Endothelial cell of umbilical vein (primary cell): Measurements from ENCODE around the gene ZNF423.

Source experiments
- EZH2 ChIP-seq: IDR thresholded peaks from 2 replicates; pipeline ENCODE4 v1.6.1; 2012; ENCODE audit warnings: borderline replicate concordance, low read depth, mild to moderate bottlenecking, moderate library complexity, low read length, inconsistent platforms; ENCODE audit not compliant: severe bottlenecking
- FOS ChIP-seq: IDR thresholded peaks from 2 replicates; pipeline ENCODE4 v1.6.1; 2011; ENCODE audit warnings: mild to moderate bottlenecking, low read length, moderate library complexity, borderline replicate concordance; ENCODE audit not compliant: insufficient read depth
- JUN ChIP-seq: IDR thresholded peaks from 2 replicates; pipeline ENCODE4 v1.6.1; 2011; ENCODE audit warnings: borderline replicate concordance, low read depth; ENCODE audit not compliant: insufficient read length, insufficient read depth
- MAX ChIP-seq: IDR thresholded peaks from 2 replicates; pipeline ENCODE4 v1.6.1; 2011; ENCODE audit not compliant: insufficient read depth, insufficient read length
- MYC ChIP-seq: IDR thresholded peaks from one replicate; pipeline ENCODE4 v1.6.1; 2011; ENCODE audit warnings: mild to moderate bottlenecking, low read depth, low read length
- POLR2A ChIP-seq: IDR thresholded peaks from 2 replicates; pipeline ENCODE4 v1.6.1; 2012; ENCODE audit warnings: low read depth, mild to moderate bottlenecking, control low read depth, low read length
- POLR2AphosphoS5 ChIP-seq: IDR thresholded peaks from 2 replicates; pipeline ENCODE4 v1.6.1; 2012; ENCODE audit warnings: low read depth, mild to moderate bottlenecking, control low read depth, low read length, moderate library complexity; ENCODE audit not compliant: insufficient read depth
- TF ChIP-seq, protein P1 (sequence below), 2 donors: IDR thresholded peaks; 1 replicate in 1 of 2; 2 replicates in 1 of 2; pipeline ENCODE4 v1.5.1; 2011; ENCODE audit warnings: low read length in 2 of 2, mild to moderate bottlenecking in 2 of 2, moderate library complexity in 2 of 2, control low read depth in 1 of 2, inconsistent platforms in 1 of 2, low read depth in 1 of 2; ENCODE audit not compliant: insufficient read depth in 1 of 2; ENCODE audit errors: extremely low read depth in 1 of 2

DNA sequence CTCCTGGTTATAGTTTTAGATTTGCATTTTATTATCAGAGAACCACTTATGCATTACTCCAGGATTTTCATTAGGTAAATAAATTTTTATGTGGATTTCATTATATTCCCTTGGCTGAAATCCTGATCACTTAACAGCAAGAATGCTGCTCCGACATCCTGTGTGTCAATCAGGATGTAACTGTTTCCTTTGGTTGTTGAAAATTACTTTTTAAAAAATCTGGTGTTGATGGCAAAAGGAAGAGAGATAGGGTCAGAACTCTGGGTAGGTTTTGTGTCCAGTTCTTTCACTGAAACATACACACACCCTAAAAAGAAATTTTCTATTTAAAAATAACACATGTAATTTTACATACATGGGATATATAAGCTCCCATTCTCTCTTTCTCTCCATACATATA, 30.9 kb downstream of the ZNF423 start:
- TF ChIP-seq POLR2A = no peak
- TF ChIP-seq, protein P1, sequence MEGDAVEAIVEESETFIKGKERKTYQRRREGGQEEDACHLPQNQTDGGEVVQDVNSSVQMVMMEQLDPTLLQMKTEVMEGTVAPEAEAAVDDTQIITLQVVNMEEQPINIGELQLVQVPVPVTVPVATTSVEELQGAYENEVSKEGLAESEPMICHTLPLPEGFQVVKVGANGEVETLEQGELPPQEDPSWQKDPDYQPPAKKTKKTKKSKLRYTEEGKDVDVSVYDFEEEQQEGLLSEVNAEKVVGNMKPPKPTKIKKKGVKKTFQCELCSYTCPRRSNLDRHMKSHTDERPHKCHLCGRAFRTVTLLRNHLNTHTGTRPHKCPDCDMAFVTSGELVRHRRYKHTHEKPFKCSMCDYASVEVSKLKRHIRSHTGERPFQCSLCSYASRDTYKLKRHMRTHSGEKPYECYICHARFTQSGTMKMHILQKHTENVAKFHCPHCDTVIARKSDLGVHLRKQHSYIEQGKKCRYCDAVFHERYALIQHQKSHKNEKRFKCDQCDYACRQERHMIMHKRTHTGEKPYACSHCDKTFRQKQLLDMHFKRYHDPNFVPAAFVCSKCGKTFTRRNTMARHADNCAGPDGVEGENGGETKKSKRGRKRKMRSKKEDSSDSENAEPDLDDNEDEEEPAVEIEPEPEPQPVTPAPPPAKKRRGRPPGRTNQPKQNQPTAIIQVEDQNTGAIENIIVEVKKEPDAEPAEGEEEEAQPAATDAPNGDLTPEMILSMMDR (IDR thresholded peaks at IDR 0.05; ENCODE audit: extremely low read depth in 1 of 2, insufficient read depth in 1 of 2, low read depth in 1 of 2, low read length in 2 of 2) = no peak
- no peak for TF ChIP-seq POLR2AphosphoS5
- TF ChIP-seq FOS = no peak
- TF ChIP-seq MAX = no peak
- TF ChIP-seq EZH2 = no peak
- no peak for TF ChIP-seq MYC
- TF ChIP-seq JUN = no peak
